Measurements from ENCODE around the gene GPR139.

GPR139 gene

DNA sequence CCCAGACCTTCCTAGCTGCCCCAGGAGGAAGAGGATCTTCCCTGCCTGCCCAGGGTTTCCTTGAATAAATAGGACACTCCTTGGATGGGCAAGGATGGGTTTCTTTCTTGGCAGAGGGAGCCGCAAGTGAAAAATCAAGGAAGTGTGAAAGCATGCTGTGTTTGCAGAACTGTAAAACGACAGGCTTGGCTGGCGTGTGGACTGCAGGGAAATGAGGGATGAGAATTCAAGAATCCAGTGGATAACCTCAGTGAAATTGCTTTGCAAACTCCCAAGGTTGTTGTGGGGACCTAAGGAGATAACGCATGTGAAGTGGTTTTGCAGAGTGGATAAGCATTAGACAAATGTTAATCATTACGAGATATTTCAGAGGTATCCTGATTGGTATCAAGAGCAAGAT, 20.4 kb downstream of the GPR139 start:
- no peak for DNase-seq (ENCODE audit: low read depth in 2 of 2)

DNA sequence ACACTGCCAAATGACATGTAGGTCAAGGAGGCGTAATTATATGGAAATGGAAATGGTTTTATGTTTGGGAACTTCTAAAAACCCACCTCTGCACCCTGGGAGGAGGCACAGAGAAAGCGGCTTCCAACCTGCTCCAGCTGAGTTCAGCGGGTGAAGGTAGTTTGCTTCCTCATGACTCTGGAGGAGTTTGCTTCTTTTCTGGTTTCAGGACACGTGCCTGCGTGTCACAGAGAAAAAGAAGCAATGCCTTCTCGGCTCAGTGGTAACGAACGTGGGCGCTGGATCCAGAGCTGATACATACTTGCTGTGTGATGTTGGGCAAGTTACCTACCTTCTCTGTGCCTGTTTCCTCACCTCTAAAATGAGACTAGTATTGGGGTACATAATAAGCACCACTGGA, 22.1 kb downstream of the GPR139 start:
- no peak for DNase-seq (ENCODE audit: low read depth in 2 of 2)

- DNase-seq (ENCODE audit: low read depth in 2 of 2): no peak
Measured at GRCh38 chr16:20051147-20051546, 22.5 kb downstream of the GPR139 start.

DNA sequence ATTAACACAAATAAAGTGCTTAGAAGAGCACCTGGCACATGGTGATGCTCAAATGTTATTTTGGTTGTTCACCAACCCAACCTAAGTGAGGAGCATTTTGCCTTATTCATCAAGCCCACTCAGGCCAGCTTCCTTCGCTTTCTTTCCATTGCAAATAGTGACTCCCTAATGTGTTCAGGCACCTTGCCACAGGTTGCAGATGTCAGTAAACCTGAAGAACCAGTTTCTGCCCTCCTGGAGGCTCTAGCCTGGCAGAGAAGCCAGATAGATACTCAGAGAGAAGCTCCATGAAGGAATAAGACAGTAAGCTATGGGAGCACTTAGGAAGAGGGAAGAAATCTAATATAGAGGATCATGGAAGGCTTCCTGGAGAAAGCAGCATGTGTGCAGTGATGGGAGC, 23.9 kb downstream of the GPR139 start:
- no peak for DNase-seq (ENCODE audit: low read depth in 2 of 2)

- DNase-seq (ENCODE audit: low read depth in 2 of 2): no peak
Measured at GRCh38 chr16:20045886-20046285, 27.8 kb downstream of the GPR139 start.

DNA sequence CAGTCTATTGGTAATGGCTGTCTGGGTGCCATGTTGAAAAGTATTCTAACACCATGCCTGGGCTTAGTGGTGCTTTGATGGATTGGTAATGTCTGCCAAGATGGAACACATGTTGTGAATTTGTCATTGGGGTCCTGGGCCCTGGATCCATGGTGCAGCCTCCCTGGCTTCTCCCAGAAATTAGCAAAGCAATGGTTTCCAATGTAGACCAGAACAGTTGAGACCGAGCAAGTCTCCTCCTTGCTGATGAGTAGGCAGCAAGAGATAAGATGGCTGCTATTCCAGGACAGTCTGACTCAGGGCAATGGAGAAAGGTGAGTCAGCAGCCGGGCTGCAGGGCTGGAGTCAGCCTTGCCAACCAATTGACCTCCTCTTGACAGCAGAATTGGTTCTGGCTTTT, 30.8 kb downstream of the GPR139 start:
- DNase-seq (ENCODE audit: low read depth in 2 of 2): no peak

GRCh38 chr16:20041924-20042596, 31.6 kb downstream of the GPR139 start:
- no peak for DNase-seq (ENCODE audit: low read depth in 2 of 2)

DNA sequence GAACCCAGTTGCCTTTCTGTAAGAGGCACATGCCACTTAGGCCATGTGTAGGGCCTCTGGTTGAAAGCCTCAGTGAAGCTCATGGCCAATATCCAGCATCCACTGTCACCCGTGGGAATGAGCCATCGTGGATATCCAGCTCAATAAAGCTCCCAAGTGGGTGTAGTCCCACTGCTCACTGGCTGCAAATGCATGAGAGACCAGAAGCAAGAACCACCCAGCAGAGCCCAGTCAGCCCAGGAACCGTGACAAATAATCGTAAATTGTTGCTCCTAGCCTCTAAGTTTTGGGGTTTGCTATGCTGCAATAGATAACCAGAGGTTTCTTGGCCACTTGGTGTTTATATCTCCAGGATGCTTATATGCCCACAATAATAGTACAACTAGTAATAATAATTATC, 33.7 kb downstream of the GPR139 start:
- no peak for DNase-seq (ENCODE audit: low read depth in 2 of 2)

DNA sequence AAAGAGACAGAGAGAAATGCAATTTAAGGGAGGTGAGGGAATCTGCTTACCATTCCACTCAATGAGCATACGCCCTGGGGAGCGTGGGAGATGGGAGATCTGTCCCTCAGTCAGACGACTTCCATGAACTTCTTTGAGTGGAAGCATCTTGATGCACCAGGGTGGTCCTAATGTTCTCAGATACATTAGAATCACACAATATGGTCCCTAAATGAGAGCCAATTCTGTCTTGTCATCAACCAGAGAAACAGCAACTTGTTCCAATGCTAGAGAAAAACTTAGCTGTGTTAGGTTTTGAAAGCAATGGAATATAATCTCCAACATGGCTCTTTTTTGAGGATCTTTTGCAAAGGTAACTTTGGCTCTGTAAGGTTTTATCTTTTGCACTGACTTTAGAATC, 44.1 kb downstream of the GPR139 start:
- no peak for DNase-seq (ENCODE audit: low read depth in 2 of 2)

DNA sequence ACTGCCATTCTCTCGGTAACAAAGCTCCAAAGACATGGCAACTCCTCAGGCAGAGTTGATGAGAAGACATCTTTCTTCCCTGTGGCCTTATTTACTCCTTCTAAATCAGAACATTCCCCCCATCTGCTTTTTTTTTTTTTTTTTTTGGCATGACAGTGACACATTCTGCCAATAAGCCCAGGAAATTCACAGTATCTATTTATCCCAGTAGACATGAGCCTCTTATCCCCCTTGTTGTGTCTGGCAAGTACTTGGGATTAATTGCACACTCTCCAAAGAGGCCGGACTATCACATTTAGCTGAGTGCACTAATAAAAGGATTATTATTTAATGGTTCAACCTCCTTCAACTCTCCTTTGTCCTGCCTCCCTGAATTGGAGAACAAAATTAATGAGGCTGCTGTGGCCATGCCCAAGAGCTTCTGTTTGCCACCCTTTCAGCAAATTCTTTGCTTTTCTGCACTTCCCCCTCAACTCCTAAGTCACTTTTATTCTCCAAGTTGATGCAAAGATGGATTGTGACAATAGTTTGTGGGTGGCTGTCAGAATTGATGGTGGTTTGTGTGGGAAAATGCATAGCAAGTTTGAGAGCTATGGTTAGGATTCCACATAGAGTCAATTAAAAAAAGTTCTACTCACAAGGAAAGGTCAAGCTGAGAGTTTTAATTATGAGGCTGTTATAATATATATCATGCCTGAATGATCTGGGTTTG, 47.2 kb downstream of the GPR139 start:
- no peak for DNase-seq (ENCODE audit: low read depth in 2 of 2)

DNA sequence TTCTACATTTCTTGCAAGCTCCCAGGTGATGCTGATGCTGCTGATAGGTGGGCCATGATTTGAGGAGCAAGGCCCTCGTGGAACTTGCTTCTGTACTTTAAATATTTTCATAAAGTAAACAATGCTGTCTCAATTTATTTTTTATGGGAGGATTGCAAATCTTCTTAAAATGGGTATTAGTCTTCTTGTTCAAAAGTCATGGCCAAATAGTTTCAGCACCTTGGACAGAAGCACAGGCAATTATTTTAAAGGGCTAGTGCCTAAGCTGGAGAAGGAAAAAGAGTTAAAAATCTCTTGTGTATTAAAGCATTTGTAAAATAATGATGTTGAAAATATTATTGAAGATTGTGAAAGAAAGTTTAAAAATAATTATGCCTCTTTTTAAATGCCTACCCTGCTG, 50.5 kb downstream of the GPR139 start:
- no peak for DNase-seq (ENCODE audit: low read depth in 2 of 2)

- no peak for DNase-seq (ENCODE audit: low read depth in 2 of 2)
Measured at GRCh38 chr16:20020976-20021375, 52.7 kb downstream of the GPR139 start.

DNA sequence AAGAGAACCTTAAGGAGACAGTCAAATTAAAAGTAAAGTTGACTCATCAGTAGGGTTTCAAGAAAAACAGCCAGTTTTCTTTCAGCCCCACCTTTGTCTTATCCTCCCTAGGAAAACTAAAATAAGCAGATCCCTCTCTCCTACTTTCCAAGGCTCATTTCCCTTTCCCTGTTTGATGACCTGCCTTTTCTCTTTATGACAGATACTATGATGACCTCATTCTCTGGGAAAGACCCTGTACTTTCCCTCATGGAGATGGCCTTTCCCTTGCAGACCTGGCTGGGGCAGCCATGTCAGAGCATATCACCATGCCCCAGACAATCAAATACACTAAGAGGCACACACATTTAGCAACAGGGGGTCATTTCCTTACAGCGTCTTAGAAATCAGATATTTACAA, 53.6 kb downstream of the GPR139 start:
- no peak for DNase-seq (ENCODE audit: low read depth in 2 of 2)

DNA sequence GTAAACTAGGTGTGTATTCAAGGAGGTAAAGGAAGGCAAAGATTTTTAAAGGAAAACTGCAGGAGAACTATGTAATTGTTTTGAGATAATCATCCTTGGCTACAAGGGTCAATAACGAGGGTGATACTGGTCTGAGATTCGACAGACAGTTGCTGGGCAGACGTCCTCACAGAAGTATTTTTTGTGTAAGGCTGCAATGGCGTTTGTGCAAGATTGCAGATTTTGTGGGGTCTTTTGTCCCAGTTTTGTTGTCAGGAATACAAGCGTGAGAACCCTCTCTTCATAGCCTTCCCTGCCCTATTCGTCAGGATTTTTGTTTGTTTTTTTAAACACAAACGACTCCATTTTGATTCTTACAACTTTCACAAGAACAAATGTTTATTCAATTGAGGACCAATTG, 57.5 kb downstream of the GPR139 start:
- no peak for DNase-seq (ENCODE audit: low read depth in 2 of 2)

- no peak for DNase-seq (ENCODE audit: low read depth in 2 of 2)
Measured at GRCh38 chr16:20004931-20005330, 68.8 kb downstream of the GPR139 start.

DNA sequence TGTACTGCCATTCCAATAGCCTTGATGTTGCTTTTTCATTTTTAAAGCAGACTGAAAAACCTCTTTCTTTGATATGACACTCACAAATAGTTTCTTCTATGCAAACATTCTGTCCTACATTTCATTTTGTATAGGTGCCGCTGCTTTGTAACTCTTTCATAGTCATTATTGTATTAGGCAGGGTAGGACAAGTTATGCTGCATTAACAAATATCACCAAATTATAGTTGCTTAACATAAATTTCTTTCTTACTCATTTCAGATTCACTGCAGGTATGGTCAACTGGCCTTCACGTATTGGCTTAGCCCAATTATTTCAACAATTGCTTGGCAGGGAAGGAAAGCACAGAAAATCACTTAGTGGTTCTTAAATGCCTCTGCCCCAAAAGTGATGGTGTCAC, 70.8 kb downstream of the GPR139 start:
- DNase-seq (ENCODE audit: low read depth in 2 of 2): no peak

DNA sequence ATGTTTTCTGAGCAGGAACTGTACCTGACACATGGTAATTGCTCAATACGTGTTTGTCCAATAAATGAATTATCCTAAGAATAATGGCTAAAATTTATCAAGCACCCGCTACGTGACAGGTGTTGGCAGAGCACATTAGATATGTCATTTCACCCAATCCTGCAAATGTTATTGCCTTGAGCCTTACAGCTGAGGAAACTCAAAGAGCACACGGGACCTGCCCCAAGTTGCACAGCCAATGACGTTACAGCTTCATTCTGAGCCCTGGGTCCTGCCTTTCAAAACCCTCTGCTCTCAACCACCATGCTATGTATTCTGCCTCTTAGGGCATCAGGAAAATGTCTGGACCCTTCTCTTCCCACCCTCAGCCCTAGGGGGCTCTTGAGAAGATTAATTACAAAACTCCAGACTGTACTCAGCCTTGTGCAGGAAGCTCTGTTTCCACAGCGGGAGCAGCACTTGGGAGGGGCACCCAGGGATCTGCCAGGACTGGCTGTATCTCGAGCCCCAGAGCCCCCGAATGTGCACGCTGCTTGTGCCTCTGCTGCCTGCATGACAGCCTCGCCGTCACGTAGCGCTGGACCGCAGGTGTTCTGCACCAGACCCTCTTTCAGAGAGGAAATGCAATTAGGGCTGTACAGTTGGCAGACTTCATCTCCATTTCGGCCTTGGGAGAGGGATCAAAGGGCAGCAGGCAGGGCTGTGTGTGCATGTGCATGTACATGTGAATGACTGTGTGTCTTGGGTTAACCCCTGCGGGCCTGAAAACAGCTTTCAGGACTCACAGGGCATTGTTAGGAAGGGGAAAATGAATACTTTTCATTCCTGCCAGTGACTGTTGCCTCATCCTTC, 71.6 kb downstream of the GPR139 start:
- DNase-seq (ENCODE audit: low read depth in 2 of 2): no peak

DNA sequence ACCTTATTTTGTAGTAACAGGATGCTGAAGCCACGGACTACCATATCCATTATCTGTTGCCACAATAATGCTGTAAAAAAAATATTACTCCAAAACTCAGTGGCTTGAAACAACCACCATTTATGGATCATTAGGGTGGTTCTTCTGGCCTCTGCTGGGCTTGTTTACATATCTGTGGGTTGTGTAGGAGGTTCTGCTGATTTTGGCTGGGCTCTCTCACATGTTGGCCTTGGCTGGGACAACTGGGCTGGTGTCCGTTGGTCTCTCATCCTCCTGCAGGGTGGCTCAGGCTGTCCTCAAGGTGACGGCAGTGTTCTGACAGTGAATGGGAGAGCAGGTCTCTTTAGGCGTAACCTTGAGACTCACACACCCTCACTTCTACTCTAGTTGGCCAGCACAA, 76.0 kb downstream of the GPR139 start:
- no peak for DNase-seq (ENCODE audit: low read depth in 2 of 2)

DNA sequence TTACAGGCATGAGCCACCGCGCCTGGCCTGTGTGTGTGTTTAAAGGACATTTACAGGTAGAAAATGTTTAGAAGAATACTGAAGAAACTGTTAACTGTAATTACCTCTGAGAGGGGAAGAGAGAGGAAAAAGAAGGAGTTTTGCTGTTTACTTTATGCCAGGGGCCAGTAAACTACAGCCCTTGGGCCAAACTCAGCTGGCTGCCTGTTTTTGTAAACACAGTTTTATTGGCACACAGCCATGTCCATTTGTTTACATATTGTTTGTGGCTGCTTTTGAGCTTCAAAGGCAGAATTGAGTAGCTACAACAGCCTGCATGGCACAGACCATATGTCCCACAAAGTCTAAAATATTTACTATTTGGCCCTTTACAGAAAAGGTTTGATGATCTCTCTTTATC, 76.4 kb downstream of the GPR139 start:
- no peak for DNase-seq (ENCODE audit: low read depth in 2 of 2)

DNA sequence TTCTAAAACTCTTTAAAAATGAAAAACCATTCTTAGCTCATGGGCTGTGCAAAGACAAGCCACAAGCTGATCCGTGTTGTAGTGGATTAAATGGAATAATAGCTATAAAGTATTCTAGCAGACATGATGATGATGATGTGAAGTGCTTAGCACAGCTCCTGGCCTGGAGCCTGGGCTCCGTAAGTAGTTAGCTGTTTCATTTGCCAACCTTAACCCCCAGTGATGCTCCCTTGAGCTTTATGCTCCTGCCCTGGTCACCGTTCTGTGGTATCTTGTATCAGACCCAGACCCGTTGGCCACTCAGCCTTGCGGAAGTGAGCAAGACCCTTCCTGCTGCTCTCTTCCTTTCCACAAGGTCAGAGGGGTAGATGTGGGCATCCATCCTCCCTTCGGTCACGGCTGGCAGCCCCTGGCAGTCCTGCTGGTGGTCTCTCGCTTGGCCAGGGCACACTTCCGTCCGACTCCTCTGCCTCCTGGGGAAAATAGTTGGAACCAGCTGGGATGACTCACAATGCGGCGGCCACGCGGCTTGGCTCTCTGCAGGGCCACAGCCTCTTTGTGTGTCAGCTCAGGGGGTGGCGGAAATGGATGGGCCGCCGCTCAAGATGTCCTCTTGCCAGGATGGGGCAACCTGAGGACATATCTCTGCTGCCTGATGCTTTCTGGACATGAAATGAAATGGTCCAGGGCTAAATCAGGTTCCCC, 79.1 kb downstream of the GPR139 start:
- no peak for DNase-seq (ENCODE audit: low read depth in 2 of 2)

DNA sequence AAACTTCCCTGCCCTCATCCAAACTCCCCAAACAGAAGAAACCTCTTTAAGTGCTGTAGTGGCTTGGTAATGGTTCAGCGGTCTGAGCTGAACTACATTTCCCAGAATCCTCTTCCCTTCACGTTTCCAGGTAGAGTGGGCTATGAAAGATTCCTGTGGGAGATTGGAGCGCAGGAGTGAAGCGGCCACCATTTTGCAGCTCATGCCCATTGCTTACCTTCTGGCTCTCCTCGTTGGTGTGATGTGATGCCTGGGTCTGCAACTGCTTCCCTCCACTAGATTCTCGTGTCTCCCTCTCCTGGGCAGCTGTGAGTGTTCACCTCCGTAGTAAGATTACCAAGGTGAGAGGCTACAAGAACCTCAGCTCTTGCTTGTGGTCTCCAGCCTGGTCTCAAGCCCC, 82.1 kb downstream of the GPR139 start:
- no peak for DNase-seq (ENCODE audit: low read depth in 2 of 2)

DNA sequence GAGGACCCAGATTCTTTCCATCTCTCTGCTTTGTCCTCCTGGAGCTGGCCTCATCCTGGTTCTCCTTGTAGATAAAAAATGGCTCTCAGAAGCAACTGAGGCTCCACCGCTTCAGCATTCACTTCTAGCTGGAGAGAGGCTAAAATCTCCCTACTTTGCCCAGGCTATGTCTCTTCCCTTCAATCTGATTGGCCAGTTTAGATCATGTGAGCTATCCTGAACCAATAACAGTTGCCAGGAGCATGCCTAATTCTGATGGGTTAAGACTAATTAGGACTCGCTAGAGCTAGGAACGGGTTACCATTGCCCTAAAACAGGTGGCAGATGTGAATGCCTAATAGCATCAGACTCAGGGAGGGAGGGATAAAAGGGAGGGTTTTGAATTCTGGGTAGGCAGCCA, 89.6 kb downstream of the GPR139 start:
- no peak for DNase-seq (ENCODE audit: low read depth in 2 of 2)
